Measurements from ENCODE around the gene TXNRD2.

TXNRD2 gene

DNA sequence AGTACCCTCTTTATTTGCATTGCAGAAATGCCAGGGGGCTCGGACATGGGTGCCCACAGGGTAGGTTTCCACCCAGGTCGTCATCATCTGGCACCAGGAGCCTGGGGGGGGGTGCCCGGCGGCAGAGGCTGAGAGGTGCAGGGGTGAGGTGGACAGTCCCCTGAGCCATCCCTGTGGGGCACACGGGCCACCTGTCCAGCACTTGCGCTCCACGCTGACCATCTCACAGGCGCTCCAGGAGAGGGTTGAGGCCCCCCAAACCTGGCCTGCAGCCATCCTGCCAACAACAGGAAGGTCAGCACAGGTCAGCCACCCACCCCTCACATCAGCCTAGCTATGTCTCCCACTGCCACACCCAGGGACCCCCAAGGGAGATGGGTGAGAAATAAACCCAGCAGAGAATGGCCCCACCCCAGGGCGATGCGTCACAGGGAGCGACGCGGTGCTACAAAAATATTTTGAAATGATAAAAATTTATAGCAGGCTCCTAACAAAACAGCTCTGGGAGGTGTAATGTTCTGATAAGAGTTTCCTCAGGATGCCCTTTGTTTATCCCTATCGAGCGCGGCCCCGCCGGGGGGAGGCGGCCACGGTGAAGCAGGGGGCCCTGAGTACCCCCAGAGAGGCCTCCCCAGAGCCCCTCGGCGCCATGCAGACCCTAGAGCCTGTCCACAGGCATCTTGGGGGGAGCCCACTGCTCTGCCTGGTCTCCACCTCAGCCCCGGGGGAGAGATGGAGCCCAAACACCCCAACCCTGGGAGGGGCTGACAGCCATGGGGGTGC, 65.9 kb downstream of the TXNRD2 start:
- DNase-seq (ENCODE audit: low read depth), result no peak

DNA sequence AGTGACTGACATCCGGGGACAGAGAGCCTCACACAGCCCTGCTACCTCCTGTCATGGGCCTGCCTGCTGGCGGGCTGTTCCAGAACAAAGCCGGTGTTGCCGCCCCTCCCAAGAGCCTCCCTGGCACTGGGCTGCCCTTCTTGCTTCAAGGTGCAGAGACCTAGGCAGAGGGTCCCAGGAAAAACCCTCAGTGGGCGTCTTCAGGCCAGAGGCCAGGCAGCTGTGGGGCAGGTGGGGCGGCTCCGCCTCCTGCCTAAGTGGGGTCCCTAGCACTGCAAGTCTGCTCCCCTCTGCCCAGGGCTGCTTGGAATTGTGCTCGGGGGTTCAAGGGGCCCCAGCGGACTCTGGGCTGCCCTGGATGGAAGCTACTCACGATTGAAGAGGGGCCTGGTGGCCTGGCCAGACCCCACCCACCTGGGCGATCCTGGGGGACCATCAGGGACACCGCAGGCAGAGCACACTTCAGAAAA, 66.5 kb downstream of the TXNRD2 start:
- DNase-seq (ENCODE audit: low read depth), result no peak

DNA sequence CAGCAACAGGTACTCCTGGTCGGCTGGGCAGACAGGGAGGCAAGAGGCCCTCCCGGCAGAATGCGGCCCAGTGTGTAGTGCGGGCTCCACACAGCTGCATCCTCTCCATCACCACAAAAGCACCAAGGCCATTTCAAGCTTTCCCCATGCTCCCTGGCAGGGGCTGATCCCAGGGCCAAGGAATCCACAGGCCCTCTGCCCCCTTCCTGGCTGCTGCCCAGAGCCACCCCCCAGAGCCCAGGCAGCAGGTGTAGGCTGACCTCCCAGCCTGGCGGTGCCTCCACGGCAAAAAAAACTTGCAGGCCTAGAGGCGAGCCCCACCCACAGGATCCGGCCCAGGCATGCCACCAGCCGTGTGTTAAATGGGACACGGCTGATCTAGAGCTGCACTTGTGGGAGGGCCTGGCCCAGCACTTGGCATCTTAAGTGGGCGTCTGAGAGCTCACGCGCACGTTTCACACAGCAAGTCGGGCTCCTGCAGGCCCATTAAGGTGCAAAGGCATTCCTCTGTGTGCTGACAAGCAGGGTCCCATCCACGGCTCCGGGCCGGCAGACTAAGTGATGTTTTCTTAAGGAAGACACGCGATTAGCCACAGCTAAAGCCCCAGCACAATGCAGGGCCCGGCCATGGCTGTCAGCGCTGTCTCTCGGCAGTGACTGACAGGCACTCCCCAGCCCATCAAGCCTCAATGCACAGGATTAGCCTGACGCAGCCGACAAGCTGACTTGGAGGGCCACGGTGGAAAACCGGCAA, 67.1 kb downstream of the TXNRD2 start:
- no peak for DNase-seq (ENCODE audit: low read depth)

DNA sequence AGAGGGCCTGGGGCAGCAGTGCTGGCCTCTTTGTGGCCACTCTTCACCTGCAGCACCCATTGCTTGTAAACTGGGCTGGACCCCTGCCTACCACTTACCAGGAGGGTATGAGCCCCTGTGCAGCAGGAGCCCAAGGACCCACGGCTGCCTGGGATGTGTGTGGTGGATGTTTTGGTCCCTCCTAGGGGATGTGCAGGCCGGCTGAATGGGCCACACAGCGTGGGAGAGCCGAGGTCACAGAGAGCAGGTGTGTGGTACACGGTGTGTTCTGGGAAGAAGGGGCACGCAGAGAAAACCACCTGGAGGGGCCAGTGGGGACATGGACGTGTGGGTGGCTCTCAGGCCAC, 67.7 kb downstream of the TXNRD2 start:
- no peak for DNase-seq (ENCODE audit: low read depth)

DNA sequence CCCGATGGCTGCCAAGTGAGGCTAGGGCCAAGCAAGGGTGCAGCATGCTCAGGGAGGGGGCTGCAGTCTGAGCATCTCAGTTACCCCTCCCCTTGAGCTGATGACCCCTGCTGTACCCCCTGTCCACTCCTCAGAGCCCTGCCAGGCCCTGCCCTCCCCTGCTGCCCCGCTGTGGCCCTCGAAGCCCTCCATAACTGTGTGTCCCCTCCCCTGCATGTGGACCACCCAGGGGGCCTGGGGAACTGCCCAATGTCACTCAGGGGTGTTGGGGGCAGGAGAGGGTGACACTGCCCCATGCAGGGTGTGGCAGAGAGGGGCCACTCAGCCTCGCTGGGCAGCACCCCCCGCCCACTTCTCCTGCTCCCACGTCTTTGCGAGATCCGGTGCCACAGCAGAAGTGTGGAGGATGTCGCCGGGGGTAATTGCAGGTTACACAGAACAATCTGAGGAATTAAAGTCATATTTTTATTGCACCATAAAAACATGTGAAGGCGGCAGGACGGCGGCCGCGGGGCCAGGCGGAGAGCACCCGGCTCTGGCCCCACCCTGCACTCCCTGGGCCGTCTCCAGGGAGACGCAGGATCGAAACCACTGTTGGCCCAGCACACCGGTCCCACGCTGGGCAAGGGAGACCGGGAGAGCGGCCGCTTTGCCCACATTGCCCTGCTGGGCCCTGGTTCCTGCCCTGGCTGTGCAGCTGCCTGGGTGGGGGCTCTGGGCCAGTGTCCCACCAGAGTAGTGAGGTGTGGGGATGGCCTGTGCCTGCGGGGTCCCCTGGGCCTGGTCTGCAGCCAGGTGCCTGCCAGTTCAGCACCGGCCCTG, 68.3 kb downstream of the TXNRD2 start:
- DNase-seq (ENCODE audit: low read depth), result no peak

DNA sequence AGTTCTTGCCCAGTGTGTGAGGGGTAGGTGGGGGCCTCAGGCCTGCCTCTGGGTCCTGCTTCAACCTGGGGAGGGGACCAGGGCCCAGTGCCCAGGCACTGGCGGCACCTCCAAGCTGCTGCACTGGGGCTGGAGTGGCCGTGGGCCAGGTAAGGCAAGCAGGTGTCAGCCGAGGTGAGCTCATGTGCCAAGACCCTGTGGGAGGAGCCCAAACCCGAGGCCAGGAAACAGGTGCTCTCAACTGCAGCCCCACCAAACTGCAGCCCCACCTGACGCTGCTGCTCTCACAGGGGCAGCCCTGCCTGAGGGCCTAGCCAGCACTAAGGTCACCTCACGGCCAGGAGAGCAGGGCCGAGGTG, 68.9 kb downstream of the TXNRD2 start:
- DNase-seq (ENCODE audit: low read depth), result no peak

DNA sequence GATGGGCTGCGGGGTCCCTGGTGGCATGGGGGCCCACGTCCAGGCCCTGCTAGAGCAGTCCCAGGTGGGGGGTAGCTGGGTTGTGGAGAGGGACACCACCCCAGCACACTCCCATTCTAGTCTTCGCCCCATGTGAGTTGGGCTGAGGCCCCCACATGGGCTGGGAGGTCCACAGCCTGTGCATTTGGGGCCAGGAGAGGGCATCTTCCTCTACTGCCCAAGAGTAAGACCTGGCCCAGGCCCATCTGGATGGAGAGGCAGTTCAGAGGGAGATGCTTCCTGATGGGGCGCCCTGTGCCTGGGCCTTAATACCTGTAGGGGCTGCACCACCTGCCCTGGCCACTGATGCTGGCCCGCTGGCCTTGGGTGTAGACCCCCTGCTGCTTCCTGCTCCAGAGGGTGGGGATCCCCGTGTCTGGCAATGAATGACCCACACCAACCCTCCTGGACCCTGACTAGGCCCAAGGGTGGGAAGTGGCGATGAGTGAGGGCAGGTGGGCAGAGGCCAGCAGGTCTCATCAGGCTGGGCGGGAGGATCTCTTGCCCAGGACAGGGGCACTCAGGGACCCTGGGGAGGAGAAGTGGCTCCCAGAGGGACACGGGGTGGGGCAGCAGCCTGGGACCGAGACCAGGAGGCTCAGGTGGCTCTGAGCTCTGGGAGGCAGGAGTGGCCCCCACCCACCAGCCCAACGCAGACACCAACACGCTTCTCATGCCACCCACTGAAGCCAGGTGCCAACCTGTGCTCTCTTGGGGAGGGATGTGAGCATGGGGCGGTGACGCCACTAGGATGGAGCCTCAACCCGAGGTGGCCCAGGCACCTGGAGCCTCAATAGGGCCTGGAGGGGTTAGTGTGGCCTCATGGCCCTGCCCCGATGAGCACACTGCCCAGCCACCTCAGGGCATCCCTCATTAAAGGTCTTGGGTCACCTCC, 69.5 kb downstream of the TXNRD2 start:
- no peak for DNase-seq (ENCODE audit: low read depth)

DNA sequence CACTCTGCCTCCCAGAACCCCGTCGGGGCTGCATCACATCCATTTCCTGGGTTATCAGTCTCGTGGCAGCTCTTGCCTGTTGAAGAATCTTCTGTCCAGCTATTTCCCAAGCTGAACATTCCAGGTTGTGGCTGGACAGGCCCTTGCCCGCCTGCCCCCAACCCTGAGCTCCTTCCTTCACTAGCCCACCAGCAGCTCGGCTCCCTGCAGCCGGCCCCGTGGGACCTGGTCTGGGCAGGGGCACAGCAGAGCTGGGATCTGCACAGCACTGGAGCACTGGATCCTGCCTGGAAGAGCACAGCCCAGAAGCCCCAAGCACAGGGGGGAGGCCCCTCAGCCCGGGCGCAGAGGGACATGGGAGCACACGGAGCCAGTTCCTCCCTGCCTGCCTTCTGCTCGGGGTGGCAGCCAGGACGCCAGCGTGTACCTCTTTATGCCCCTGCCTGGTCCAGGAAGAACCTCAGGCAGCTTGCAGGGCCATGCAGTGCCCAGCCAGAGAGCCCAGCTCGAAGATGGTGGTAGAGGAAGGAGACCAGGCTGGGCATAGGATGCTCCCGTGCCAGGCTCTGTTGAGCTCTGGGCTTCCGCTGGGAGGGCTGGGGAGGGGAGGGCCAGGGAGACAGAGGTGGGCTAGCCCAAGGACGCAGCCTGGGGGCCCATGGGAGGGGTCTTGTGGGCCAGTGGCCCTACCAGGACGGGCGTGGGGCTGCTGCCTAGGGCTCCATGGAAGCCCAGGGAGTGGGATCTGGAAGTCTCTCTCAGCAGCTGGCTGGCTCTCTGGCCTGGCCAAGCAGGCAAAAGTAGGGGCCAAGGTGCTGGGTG, 70.4 kb downstream of the TXNRD2 start:
- no peak for DNase-seq (ENCODE audit: low read depth)

DNA sequence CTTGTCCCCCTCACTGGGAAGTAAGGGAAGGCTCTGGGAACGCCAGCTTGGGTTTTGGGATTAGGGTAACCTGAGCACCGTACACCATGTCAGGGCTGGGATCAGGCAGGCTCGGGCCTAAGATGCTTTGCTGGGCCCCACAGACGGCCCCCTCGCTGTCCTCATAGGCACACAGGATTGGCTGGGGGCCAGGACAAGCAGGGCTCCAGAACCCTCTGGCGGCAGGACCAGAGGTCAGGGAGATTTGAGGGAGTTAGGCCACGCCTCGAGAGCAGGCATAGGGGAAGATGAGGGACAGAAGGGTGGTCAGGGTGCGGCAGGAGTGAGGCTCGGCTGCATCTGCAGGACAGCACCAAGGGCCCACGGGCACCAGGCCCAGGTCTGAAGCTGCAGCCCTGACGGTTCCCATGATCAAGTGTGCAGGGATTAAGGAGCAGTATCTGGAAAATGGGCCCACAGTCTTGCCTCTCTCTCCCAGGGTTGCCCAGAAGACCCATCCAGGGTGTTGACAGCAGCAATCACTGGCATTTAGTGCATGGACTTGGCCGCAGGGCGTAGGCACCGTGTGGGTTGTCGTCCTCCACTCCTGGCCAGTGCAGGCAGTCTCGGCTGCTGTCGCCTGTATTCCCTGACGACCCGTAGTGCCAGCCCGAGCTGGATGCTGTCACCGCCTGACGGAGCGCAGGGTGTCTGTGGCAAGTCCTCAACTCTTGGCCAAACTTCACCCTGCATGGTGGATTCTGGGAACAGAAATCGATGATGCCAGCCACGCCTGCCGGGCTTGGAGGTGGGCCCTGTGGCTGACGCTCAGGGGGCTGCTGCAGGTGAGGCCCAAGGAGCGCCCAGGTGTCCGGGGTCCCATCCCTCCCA, 71.2 kb downstream of the TXNRD2 start:
- no peak for DNase-seq (ENCODE audit: low read depth)

DNA sequence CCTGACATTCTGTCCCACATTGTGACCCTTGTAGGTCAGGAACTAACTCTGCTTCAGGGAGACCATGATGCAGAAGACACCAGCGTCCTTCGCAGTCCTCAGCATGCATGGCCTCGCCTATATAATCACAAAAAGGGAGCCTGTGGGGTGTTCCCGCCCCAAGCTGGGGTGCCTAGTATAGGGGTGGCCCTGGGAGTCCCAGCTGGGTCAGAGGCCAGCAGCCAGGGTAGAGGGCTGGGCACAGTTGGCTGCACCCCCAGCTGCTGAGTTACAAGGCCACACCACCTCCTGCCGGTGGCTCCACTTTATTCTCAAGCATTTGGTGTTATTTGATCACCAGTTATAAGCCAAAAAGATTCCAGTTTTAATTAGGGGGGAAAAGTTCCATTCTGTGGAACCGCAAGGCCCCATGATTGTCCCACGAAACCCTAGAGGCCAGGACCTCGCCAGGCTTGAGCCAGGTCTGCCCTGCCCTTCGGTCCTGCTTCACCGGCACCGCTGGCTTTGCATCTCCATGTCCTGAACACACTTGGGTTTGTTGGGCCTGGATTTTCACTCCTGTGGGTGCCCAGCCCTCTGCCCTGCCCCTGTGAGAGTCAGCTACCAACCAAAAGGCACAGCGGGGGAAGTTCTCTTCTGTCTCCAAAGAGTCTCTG, 72.0 kb downstream of the TXNRD2 start:
- DNase-seq (ENCODE audit: low read depth), result no peak

DNA sequence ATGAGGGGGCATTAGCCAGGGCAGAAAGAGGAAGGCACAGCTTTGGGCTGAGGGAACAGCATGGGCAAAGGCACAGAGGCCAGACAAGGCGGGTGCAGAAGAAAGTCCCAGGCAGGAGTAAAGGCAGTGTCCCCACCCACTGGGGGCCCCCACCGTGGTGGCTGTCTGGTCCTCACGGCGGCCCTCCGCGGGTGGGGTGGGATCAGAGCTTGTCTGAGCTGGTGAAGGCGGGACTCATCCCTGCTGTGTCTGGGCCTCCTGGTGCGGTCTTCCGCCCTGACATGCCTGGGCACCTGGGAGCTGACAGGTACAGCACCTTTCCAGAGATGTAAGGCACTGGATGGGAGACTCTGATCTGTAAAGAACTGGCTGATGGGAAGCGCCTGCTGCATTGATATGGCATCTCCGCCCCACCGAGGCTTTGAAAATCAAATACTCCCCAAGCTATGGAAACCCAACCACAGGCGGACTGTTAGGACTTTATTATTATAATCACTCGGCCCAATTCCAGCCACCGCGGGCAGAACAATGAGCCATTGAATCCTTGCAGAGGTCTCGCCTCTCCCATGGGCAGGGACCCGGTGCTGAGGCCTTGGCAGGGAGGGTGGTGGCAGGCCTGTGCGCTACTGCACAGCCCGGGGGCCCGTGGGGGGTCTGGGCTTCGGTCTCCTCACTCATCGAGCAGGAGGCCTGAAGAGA, 72.7 kb downstream of the TXNRD2 start:
- no peak for DNase-seq (ENCODE audit: low read depth)

DNA sequence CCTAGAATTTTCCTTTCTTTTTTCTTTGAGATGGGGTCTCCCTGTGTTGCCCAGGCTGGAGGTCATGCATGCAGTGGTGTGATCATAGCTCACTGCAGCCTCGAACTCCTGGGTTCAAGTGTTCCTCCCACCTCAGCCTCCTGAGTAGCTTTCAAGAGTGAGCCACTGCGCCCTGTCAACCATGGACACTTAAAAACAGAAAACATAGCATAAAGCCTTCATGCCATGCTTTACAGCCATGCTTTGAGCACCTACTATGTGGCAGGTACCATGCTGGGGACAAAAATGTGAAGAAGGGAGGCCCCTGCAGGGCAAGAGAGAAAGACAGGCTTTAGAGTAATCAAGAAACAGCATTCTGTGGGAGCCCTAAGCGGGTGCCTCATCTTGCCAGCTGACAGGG, 73.3 kb downstream of the TXNRD2 start:
- no peak for DNase-seq (ENCODE audit: low read depth)

DNA sequence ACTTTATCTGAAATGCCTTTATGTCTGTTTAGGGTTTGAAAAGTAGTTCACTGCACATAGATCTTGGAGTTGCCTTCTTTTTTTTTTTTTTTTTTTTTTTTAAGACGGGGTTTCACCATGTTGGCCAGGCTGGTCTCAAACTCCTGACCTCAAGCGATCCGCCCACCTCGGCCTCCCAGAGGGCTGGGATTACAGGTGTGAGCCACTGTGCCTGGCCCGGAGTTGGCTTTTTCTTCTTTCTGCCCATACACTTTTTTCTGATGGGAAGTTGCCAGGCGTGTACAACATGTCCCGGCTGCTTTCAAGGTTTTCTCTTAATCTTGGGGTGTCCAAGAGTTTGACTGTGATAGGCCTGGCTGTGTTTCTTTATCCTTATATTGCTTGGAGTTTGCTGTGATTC, 74.0 kb downstream of the TXNRD2 start:
- no peak for DNase-seq (ENCODE audit: low read depth)

DNA sequence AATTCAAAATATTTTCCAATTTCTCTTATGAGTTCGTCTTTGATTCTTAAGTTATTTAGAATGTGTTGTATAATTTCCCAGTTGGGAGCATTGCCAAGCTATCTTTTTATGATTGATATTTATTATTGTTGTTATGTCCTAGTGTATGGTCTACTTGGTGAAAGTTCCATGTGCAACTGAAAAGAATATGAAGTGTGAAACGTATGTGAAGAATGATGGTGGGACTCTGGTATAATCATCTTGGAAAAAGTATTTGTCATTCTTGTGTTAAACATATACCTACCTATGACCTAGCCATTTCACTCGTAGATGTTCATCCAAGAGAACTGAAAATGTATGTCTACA, 75.0 kb downstream of the TXNRD2 start:
- DNase-seq (ENCODE audit: low read depth), result no peak

DNA sequence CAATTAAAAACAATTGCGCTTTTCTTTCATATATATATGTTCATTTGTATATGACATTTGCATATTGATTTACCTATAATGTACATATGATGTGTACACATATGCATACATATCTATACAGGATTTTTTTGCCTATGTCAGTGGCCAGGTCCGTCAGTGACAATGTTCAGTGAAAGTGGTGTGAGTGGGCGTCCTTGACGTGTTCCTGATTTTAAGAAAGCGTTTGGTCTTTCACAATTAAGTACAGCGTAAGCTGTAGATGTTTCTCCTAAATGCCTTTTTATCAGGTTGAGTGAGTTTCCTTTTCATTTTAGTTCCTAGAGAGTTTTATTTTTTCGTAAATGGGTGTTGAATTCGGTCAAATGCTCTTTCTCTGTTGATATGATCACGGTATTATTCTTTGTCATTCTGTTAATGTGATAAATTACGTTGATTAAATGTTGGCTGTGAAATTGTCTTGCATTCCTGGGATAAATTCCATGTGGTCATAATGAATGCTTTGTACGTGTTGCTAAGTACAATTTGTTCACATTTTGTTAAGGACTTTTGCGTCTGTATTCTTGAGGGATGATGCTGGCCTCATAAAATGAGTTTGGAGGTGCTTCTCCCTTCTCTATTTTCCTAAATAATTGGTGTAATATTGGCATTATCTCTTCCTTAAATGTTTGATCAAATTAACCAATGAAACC, 76.3 kb downstream of the TXNRD2 start:
- DNase-seq (ENCODE audit: low read depth), result no peak

DNA sequence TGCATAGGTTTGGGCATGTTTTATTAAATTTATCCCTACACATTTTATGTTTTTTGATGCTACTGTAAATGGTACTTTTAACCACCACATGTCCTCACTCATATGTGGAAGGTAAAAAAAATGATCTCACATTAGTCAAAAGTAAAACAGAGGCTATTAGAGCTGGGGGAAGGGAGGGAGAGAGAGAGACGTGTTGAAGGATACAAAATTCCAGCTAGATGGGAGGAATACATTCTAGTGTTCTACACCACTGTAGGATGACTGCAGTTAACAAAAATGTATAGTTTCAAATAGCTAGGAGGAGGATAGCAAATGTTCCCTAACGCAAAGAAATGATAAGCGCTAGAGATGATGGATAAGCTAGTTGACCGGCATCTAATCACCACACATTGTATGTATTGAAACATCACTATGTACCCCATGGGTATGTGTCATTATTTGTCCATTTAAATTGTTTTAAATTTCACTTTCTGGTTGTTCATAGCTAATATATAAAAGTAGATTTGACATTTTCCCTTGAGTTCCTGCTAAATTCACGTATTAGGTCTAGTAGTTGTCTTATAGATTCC, 77.0 kb downstream of the TXNRD2 start:
- DNase-seq (ENCODE audit: low read depth), result no peak

DNA sequence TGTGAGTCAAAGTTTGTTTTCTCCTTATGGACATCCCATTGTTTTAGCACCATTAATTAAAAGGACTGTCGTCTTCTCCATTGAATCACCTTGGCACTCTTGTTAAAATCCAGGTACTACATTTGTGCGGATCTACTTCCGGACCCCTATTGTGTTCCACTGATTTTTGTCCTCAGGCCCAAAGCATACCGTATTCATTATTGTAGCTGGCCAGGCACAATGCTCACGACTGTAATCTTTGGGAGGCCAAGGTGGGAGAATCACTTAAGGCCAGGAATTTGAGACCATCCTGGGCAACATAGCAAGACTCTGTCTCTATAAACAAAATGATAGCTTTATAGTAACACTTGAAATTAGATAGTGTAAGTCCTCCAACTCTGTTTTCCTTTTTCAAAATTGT, 78.0 kb downstream of the TXNRD2 start:
- no peak for DNase-seq (ENCODE audit: low read depth)
